Endothelial cell of umbilical vein (primary cell): Measurements from ENCODE around the gene CABLES1. TPM values are rescaled to one million over a fixed set of nuclear protein-coding genes. Genes with fewer than 3 reads are reported as not detected.

Experiments used
- BruUV-seq: library from RNA; stranded (reverse); fragments of 400-500 nt; replicated peaks from 2 replicates; lab custom pipeline; 2021; lab: Mats Ljungman, UMichigan
- CTCF ChIA-PET: fragments of 300-600, 350-600 bp; sonication (Branson Sonifier 250); formaldehyde crosslinking; loops from one replicate; lab custom pipeline; 2021; ENCODE audit warnings: antibody characterized with exemption, inconsistent platforms; lab: Charles Lee
- POLR2A ChIA-PET: fragments of 300-600, 350-600 bp; sonication (Branson Sonifier 250); formaldehyde crosslinking; loops from one replicate; lab custom pipeline; 2021; ENCODE audit warnings: antibody characterized with exemption, inconsistent platforms; lab: Charles Lee
- DNase-seq: peaks from one replicate; pipeline ENCODE4 v3.0.0-alpha.2; 2011; ENCODE audit warnings: low read depth, low spot score
- FAIRE-seq: peaks from 2 replicates; lab custom pipeline; 2011; peaks lifted over from hg19 to GRCh38; lab: Jason Lieb, UNC
- H2AFZ ChIP-seq: 2 replicates; pipeline ENCODE4 v1.6.0; 2012; ENCODE audit warnings: low read depth, low read length, control low read depth, inconsistent platforms
- H3K27ac ChIP-seq: 2 replicates; pipeline ENCODE4 v1.5.1; 2011; ENCODE audit warnings: low read depth, mild to moderate bottlenecking, control low read depth, low read length, moderate library complexity; ENCODE audit not compliant: insufficient read depth
- H3K27me3 ChIP-seq, 2 experiments: 2 replicates each; pipeline versions ENCODE4 v1.6.0 to v1.6.1; 2011; ENCODE audit warnings: low read length in 2 of 2, mixed read lengths in 1 of 2; ENCODE audit not compliant: control insufficient read depth in 2 of 2, insufficient read depth in 2 of 2
- H3K36me3 ChIP-seq, 2 experiments: 2 replicates in 1 of 2; 3 replicates in 1 of 2; pipeline ENCODE4 v1.5.1; 2011; ENCODE audit warnings: low read length in 2 of 2, mild to moderate bottlenecking in 1 of 2, moderate library complexity in 1 of 2; ENCODE audit not compliant: control insufficient read depth in 2 of 2, insufficient read depth in 2 of 2; ENCODE audit errors: extremely low read depth in 1 of 2
- H3K4me1 ChIP-seq: 3 replicates; pipeline ENCODE4 v1.5.1; 2011; ENCODE audit warnings: mild to moderate bottlenecking, low read length; ENCODE audit not compliant: control insufficient read depth, insufficient read depth; ENCODE audit errors: extremely low read depth
- H3K4me2 ChIP-seq: 2 replicates; pipeline ENCODE4 v1.6.1; 2011; ENCODE audit warnings: low read length, control low read depth, mixed read lengths; ENCODE audit not compliant: insufficient read depth
- H3K4me3 ChIP-seq, 3 experiments: fragments of 200-600 bp in 1 of 3; sonication (generic), shearing (Covaris generic) in 1 of 3; replicated peaks in 1 of 3; 2 replicates each; pipeline ENCODE4 v1.5.1; 2011 to 2016; ENCODE audit warnings: control low read depth in 3 of 3, low read length in 3 of 3, mild to moderate bottlenecking in 2 of 3, inconsistent platforms in 1 of 3, low read depth in 1 of 3, moderate library complexity in 1 of 3; ENCODE audit not compliant: insufficient read depth in 1 of 3
- H3K79me2 ChIP-seq: 2 replicates; pipeline ENCODE4 v1.6.0; 2012; ENCODE audit warnings: low read length, inconsistent platforms; ENCODE audit not compliant: control insufficient read depth, insufficient read depth
- H3K9ac ChIP-seq: replicated peaks from 2 replicates; pipeline ENCODE3; 2011; ENCODE audit warnings: low read length, control low read depth; ENCODE audit not compliant: insufficient read depth; ENCODE audit errors: extremely low read depth
- H3K9me1 ChIP-seq: replicated peaks from 3 replicates; pipeline ENCODE4 v1.6.0; 2011; ENCODE audit warnings: mild to moderate bottlenecking, low read length; ENCODE audit not compliant: control insufficient read depth, insufficient read depth; ENCODE audit errors: extremely low read depth
- H3K9me3 ChIP-seq: replicated peaks from 2 replicates; pipeline ENCODE4 v1.5.1; 2012; ENCODE audit warnings: low read length, inconsistent platforms; ENCODE audit not compliant: control insufficient read depth, insufficient read depth
- H4K20me1 ChIP-seq: replicated peaks from 2 replicates; pipeline ENCODE3; 2011; ENCODE audit warnings: mild to moderate bottlenecking, low read length; ENCODE audit not compliant: control insufficient read depth, insufficient read depth; ENCODE audit errors: extremely low read depth
- CTCF ChIP-seq, 2 donors: IDR thresholded peaks; 1 replicate in 1 of 2; 2 replicates in 1 of 2; pipeline ENCODE4 v1.5.1; 2011; ENCODE audit warnings: low read length in 2 of 2, mild to moderate bottlenecking in 2 of 2, moderate library complexity in 2 of 2, control low read depth in 1 of 2, inconsistent platforms in 1 of 2, low read depth in 1 of 2; ENCODE audit not compliant: insufficient read depth in 1 of 2; ENCODE audit errors: extremely low read depth in 1 of 2
- EZH2 ChIP-seq: IDR thresholded peaks from 2 replicates; pipeline ENCODE4 v1.6.1; 2012; ENCODE audit warnings: borderline replicate concordance, low read depth, mild to moderate bottlenecking, moderate library complexity, low read length, inconsistent platforms; ENCODE audit not compliant: severe bottlenecking
- FOS ChIP-seq: IDR thresholded peaks from 2 replicates; pipeline ENCODE4 v1.6.1; 2011; ENCODE audit warnings: mild to moderate bottlenecking, low read length, moderate library complexity, borderline replicate concordance; ENCODE audit not compliant: insufficient read depth
- GATA2 ChIP-seq: IDR thresholded peaks from 2 replicates; pipeline ENCODE4 v1.7.0; 2011; ENCODE audit warnings: low read depth, mild to moderate bottlenecking, moderate library complexity, mixed read lengths, low read length; ENCODE audit not compliant: insufficient read length, insufficient read depth
- JUN ChIP-seq: IDR thresholded peaks from 2 replicates; pipeline ENCODE4 v1.6.1; 2011; ENCODE audit warnings: borderline replicate concordance, low read depth; ENCODE audit not compliant: insufficient read length, insufficient read depth
- MAX ChIP-seq: IDR thresholded peaks from 2 replicates; pipeline ENCODE4 v1.6.1; 2011; ENCODE audit not compliant: insufficient read depth, insufficient read length
- MYC ChIP-seq: IDR thresholded peaks from one replicate; pipeline ENCODE4 v1.6.1; 2011; ENCODE audit warnings: mild to moderate bottlenecking, low read depth, low read length
- POLR2A ChIP-seq: IDR thresholded peaks from 2 replicates; pipeline ENCODE4 v1.6.1; 2012; ENCODE audit warnings: low read depth, mild to moderate bottlenecking, control low read depth, low read length
- POLR2AphosphoS5 ChIP-seq: IDR thresholded peaks from 2 replicates; pipeline ENCODE4 v1.6.1; 2012; ENCODE audit warnings: low read depth, mild to moderate bottlenecking, control low read depth, low read length, moderate library complexity; ENCODE audit not compliant: insufficient read depth
- dilution Hi-C: fragments of 300-500 bp; cut with MboI; formaldehyde crosslinking; loops from one replicate; pipeline ENCODE4 v1.15.0; 2019; ENCODE audit warnings: low sequenced_read_pairs; ENCODE audit not compliant: extremely low pct_ligation_motif_present
- intact Hi-C: fragments of 100-400 bp; cut with micrococcal nuclease; formaldehyde crosslinking; loops from one replicate; pipeline ENCODE4 v1.10.0; 2022
- polyA plus RNA-seq, 4 experiments: library from polyadenylated mRNA; depleted of rRNA in 3 of 4; stranded (reverse) in 3 of 4; unstranded in 1 of 4; fragments of >200 nt; gene quantifications; 2 replicates each; pipeline versions ENCODE4 v1.2.1 to v1.2.3, GENCODE V29; 2011 to 2012; ENCODE audit warnings: missing spikeins in 1 of 4
- total RNA-seq: library from RNA; stranded (reverse); gene quantifications from 2 replicates; pipeline ENCODE4 v1.2.3, GENCODE V29; 2021

CABLES1 gene
- total and polyA plus RNA-seq, 2 donors (not counting 3 experiments of a cell fraction or from before 2014, with no cell fraction given), result 40.2 to 71.1 TPM

- H3K36me3 ChIP-seq, result peaks cover 0 to 36% of the 10 kb centered on the region in 2 experiments
- H2AFZ ChIP-seq, result no peak overlapping the region
- H3K9me1 ChIP-seq, result no peaks in the 10 kb centered on the region
- DNase-seq, result no peak
- no TSS peak for BruUV-seq
- no peaks in the 10 kb centered on the region for H4K20me1 ChIP-seq
- H3K9me3 ChIP-seq, result no peaks in the 10 kb centered on the region
- no peak overlapping the region for H3K27ac ChIP-seq
- no peaks in the 10 kb centered on the region for H3K79me2 ChIP-seq
- H3K9ac ChIP-seq, result no peak overlapping the region
- dilution Hi-C loops (no loop called here), intact Hi-C loops (no loop called here)
- no peaks in the 10 kb centered on the region for H3K27me3 ChIP-seq
- ChIA-PET CTCF (interaction anchor here (1.0 to 1.1 kb wide), 2 partner anchors 131 to 217 kb away, joined by 4 read pairs; no protein-coding TSS in a partner anchor), POLR2A (no interaction called here)
- no peak overlapping the region for H3K4me2 ChIP-seq
- no peak for TF ChIP-seq MYC
- peaks cover 3% of the 10 kb centered on the region for H3K4me1 ChIP-seq
- FAIRE-seq, result no peak
- no peak overlapping the region for H3K4me3 ChIP-seq
Observed at GRCh38 chr18:23247896-23248295, 112.6 kb downstream of the CABLES1 start.

GRCh38 chr18:23248826-23249225, 113.5 kb downstream of the CABLES1 start:
- CTCF ChIA-PET, result interaction anchor here (0.6 to 1.1 kb wide), 2 partner anchors 130 to 301 kb away, joined by 3 to 4 read pairs; no protein-coding TSS in a partner anchor
- Histone ChIP-seq H3K9me3 (no peaks in the 10 kb centered on the region), H3K79me2 (no peaks in the 10 kb centered on the region), H3K4me3 (no peak overlapping the region), H3K4me2 (no peak overlapping the region), H3K4me1 (peaks cover 3% of the 10 kb centered on the region), H3K36me3 (peaks cover 0 to 42% of the 10 kb centered on the region in 2 experiments), H3K27ac (no peak overlapping the region), H3K9ac (no peak overlapping the region), H2AFZ (no peak overlapping the region), H4K20me1 (no peaks in the 10 kb centered on the region), H3K9me1 (no peaks in the 10 kb centered on the region), H3K27me3 (no peaks in the 10 kb centered on the region)
- dilution Hi-C loops (no loop called here), intact Hi-C loops (no loop called here)
- FAIRE-seq (no peak), DNase-seq (no peak)
- no TSS peak for BruUV-seq
- TF ChIP-seq EZH2, result no peak
- no peak for TF ChIP-seq JUN
- TF ChIP-seq FOS, result no peak
- no peak for TF ChIP-seq POLR2AphosphoS5
- no peak for TF ChIP-seq GATA2
- no peak for TF ChIP-seq POLR2A
- no peak for TF ChIP-seq MAX
- TF ChIP-seq CTCF (IDR thresholded peaks at IDR 0.05; ENCODE audit: extremely low read depth in 1 of 2, insufficient read depth in 1 of 2, low read depth in 1 of 2, low read length in 2 of 2), result no peak
- TF ChIP-seq MYC, result no peak
- POLR2A ChIA-PET, result no interaction called here
